Inferior parietal cortex (tissue), 1 donor: ENCODE results near the gene MEIKIN.

Source experiments
- DNase-seq: peaks from one replicate; pipeline ENCODE4 v3.0.0-alpha.2; 2016; ENCODE audit errors: extremely low spot score

The MEIKIN gene

DNA sequence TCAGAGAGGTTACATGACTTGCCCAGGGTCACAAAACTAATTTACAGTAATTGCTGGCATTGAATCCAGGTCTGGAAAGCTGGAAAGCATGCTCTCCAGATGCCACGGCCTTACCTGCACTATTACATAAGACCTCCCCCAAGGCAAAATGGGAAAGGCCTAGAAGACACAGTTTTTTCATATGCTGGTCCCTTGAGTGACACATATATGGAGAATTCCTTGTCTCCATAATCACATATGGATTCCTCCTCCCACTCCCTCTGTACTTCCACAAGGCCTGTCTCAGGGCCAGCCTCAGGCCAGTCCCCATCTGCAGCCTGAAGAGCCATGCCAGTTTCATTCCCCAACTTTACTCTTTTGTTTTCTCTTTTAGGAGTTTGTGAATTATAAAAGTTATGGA lies 28.6 kb upstream of the MEIKIN start:
- DNase-seq, result no peak

GRCh38 chr5:131973089-131973712 lies 27.7 kb upstream of the MEIKIN start:
- no peak for DNase-seq

GRCh38 chr5:131968396-131968954 lies 23.0 kb upstream of the MEIKIN start:
- DNase-seq, result no peak

DNA sequence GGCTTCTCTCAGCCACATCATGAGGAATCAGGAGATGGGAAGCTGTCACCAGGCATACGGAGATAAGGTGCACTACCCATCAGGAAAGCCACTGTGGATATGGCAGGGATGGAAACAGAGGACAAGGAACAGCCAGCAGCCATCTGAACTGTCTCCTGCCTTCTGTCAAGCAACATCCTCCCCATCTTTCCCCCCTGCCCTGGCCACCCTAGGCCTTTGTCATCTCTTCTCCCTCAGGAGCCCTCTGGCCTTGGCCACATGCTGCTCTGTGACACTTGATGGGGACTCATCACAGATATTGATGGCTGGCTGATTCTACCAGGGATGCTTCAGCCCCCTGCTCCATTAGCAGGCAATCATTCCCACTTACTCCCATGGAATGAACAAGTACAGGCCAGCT lies 21.1 kb upstream of the MEIKIN start:
- DNase-seq, result no peak

DNA sequence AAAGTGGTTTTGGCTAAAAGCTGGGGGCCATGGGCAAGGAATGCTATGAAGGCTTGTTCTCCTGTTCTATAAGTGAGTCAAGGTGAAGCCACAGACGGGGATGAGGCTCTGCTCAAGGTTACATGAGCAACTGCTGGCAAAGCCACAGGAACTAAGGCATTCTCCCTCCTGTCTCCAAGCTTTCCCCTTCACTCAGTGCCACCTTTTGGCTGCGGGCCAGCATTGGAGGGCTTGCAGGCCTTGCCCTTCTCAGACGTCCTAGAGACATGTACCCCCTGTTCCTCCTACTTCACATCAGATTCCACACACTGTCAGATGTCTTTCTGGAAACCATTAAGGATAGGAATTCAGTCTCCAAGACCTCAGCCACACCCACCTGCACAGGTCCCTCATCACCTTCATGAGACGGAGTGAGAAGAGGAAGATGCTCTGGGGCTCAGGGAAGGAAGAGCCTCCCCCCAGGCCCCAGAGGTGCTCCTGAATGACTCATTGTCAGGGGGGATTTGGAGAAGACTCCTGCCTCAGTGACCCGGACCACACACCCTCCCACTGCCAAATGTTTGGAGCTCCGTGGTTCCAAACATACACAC lies 20.5 kb upstream of the MEIKIN start:
- DNase-seq, result no peak

- no peak for DNase-seq
Observed at GRCh38 chr5:131959906-131960305, 14.4 kb upstream of the MEIKIN start.

DNA sequence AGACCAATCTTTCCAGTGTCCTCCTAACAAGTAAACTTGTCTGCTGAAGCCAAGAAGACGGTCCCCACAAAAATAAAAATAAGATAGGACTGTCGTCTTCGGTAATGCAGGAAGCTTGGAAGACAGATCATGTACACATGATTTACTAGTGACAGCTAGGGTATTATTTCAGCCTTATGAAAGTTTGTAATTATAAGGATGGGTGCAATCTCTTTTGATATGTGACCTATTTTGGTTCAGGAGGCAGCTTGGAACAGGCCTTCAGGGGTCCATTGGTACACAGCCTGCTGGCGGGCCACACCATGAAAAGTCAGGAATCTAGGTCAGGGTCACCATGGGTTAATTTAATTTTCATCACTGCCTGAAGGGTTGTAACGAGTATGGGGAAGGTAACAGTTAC lies 13.7 kb upstream of the MEIKIN start:
- DNase-seq, result no peak

DNA sequence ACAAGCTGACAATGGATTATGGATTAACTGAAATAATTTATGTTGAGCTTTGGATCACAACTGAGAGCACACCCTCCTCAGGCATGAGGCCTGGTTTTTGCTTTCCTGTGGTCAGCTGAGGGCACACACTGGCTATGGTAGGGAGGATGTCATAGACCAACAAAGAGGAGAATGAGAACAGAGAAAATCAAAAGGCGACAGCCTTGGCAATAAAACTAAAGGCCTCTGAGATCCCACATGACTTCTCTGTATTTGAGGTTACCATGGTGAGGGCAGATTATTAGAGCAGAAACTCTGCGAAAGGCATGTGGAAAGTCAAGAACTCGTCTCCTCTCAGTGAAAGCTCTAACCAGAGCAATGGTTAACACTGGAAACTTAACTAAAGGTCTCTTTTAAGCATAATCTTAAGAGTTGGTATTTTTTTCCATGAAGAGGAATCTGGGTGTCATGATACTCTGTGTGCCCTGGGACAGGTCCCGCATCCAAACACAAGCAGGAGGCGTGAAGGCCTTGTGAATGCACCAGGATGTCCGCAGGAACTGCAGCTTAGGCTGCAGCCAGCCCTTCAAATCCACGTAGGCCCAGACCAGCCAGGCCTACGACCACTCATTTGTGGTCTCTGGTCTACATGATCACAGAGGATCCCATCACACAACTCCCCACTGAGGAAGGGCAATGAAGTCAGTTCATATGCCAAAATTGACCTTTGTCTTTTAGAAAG lies 12.4 kb upstream of the MEIKIN start:
- peak; percentile 27 for DNase-seq

- no peak for DNase-seq
Observed at GRCh38 chr5:131953969-131954368, 8.5 kb upstream of the MEIKIN start.

- DNase-seq, result peak; percentile 29
Observed at GRCh38 chr5:131952301-131952857, 6.9 kb upstream of the MEIKIN start.

- no peak for DNase-seq
Observed at GRCh38 chr5:131950706-131951105, 5.2 kb upstream of the MEIKIN start.

- no peak for DNase-seq
Observed at GRCh38 chr5:131947445-131947844, 2.0 kb upstream of the MEIKIN start.

DNA sequence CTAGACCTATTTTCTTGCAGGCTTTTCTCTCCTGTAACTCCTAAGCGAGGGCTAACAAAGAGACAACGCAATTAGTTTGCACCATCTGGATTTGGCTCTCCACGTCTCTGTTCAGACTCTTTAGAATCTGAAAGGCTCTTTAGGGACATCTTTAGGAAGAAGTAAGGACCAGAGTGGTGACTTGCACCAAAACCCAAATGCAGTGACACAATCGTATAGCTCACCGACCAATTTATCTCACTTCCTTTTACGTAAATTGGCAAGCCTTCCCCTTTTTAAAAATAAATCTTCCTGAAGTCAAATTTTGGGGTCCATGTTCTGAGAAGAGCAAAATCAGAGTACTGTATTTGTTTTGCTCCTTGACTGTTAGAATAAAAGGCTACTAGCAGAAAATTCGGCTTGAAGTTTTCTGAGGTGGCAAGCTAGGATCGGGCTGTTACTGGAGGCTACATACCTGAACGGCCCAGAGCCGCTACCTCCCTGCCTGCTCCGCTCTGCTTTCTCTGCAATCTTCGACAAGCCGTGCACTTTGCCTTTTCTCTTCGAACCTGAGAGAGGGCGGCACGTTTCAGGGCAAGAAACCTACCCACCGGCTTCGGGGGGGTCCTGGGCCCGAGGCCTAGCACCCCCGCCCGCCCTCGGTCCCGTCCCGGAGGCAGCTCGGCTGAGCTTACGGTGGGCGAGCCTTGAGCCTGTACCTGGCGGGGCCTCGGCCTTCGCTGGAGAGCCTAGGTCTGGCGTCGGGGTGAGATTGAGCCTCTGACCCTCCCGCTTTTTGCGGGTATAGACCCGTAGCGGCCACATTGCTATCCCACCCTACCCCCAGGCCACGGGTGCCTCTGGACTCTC lies 537 bp downstream of the MEIKIN start:
- DNase-seq, result no peak

DNA sequence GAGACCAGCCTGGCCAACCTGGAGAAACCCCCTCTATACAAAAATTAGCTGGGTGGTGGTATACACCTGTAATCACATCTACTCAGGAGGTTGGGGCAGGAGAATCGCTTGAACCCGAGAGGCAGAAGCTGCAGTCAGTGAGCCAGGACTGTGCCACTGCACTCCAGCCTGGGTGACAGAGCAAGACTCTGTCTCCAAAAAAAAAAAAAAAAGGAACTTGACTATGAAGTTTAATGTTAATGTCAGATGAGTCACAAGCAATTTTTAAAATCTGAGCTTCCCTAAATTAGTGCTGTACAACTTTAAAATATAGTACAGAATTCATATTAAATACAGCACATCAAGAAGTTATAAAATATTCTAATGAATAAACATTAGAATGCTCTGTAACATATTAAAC lies 1.5 kb downstream of the MEIKIN start:
- DNase-seq, result no peak

GRCh38 chr5:131942016-131942415 lies 3.4 kb downstream of the MEIKIN start:
- DNase-seq, result no peak

GRCh38 chr5:131939690-131940345 lies 5.6 kb downstream of the MEIKIN start:
- no peak for DNase-seq

DNA sequence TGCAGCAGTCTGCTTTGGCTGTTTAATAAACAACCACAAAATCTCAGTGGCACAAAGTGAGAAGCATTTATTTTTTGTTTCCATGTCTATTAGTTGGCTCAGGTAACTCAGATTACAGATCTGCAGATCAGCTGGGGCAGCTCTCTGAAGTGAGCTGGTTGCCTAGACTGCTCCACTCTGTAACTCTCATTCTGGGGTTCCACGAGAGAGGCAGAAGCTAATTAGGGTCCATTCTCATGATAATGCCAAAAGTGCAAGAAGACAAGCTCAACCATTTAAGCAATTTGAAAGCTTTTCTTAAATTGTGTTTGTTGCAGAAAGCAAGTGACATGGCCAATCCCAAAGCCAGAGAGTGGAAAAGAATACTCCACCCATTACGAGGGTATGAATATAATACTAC lies 13.2 kb downstream of the MEIKIN start:
- no peak for DNase-seq

- no peak for DNase-seq
Observed at GRCh38 chr5:131928957-131929356, 16.5 kb downstream of the MEIKIN start.

- no peak for DNase-seq
Observed at GRCh38 chr5:131926168-131926567, 19.3 kb downstream of the MEIKIN start.

DNA sequence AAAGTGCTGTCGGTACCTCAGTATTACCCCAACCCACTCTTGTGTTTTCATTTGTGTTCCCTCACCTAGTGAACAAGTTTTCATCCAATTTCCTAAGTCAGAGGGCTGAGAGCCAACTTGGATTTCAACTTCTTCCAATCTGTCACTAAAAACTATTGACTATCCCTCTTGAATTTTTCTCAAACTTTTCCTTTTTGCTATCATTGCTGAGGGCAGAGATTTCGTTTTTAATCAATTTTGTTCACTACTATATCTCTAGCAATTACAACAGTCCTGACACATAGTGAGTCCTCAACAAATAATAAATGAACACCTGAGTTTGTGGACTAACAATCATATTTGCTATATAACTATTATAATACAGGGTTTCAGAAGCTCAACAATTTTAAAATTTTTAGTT lies 29.0 kb downstream of the MEIKIN start:
- DNase-seq, result no peak

GRCh38 chr5:131914472-131914871 lies 31.0 kb downstream of the MEIKIN start:
- no peak for DNase-seq
